T-helper 2 cell (primary cell): ENCODE results near the gene NFIB.

Experiments used
- DNase-seq, 5 experiments: peaks; one replicate each; pipeline versions ENCODE4 v3.0.0 to v3.0.0-alpha.2; 2012 to 2022
- total RNA-seq, 2 donors: gene quantifications; one replicate each; lab custom pipeline; 2026; lab: John Stamatoyannopoulos, UW

NFIB gene
- total RNA-seq, result 0 to 0.88 reads per million in 2 donors

DNA sequence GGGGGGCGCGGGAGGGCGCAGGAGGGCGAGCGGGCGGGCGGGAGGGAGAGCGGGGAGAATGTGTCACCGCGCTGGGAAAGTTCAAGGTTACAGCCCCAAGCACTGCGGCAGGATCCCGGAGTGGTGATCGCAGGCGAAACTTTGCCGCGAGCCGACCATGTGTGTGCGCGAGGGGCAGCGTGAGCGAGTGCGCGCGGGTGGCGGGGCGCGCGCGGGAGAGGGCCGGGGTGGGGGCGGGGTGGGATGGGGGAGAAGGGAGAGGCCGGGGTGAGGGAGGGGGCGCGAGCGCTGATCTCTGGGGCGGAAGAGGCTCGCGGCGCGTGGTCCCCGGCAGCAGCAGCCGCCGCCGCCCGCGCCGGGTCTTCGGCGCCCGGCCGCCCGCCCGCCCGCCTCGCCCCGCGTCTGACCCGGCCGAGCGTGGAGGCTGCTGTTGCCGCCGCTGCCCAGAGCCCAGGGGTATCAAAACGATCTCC, at the start of gene NFIB:
Gene NFIB, minus strand, starts transcription at position 191 of the 473 bp plus-strand sequence. CDS start 630 bp downstream, outside the sequence.
- DNase-seq, result peak in 1 of 5 experiments; percentile 12

DNA sequence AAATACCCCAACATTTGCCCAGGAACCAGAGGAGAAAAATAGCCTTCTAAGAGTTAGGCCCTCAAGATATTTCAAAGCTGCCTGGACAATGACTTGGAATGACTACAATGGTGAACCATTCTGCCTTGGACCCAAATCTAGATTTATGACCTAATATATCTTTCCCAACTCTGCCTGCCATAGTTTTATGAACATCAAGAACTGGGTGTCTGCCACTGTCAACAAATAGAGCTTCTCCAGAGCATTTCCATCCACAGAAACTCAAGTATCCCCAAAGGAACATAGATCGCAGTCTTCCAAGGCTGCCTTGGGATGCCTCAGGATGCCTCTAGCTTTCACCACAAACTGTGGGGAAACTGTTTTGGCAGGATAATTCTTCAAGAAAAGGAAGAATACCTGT, 48.2 kb upstream of the NFIB start:
- no peak for DNase-seq

DNA sequence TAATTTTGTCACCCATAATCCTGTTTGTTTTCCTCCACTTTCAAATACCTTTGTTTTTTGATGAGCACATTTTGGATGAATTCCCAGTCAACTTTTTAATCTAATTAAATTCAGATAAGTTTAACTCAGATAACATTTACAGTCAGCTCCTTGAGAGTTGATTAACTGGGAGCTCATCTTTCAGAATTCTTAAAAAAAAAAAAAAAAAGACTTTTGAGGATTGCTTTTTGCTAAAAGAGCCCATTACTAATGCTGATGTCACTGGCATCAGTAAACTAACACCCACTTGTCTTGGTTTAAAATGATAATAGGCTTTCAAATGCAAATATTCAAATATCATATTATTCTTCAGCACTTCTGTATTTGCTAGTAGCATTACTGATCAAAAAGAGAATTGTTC, 47.1 kb upstream of the NFIB start:
- DNase-seq, result no peak

DNA sequence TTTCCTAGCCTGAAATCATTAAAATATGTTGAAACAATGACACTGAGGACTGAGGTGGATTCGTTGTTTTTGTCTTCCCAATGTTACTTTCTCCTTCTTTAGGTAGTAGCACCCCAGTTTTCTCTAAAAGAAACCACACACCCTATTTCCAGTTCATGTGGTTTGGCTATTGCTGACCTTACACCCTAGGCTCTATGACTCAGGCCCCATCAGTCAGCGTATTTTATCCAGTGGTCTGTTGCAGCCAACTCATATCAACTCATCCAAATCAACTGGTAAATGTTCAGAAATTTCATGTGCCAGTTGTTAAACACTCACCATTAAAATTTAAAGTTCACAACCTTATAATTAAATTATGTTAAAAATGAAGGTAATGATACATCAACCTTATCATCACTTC, 44.6 kb upstream of the NFIB start:
- no peak for DNase-seq

DNA sequence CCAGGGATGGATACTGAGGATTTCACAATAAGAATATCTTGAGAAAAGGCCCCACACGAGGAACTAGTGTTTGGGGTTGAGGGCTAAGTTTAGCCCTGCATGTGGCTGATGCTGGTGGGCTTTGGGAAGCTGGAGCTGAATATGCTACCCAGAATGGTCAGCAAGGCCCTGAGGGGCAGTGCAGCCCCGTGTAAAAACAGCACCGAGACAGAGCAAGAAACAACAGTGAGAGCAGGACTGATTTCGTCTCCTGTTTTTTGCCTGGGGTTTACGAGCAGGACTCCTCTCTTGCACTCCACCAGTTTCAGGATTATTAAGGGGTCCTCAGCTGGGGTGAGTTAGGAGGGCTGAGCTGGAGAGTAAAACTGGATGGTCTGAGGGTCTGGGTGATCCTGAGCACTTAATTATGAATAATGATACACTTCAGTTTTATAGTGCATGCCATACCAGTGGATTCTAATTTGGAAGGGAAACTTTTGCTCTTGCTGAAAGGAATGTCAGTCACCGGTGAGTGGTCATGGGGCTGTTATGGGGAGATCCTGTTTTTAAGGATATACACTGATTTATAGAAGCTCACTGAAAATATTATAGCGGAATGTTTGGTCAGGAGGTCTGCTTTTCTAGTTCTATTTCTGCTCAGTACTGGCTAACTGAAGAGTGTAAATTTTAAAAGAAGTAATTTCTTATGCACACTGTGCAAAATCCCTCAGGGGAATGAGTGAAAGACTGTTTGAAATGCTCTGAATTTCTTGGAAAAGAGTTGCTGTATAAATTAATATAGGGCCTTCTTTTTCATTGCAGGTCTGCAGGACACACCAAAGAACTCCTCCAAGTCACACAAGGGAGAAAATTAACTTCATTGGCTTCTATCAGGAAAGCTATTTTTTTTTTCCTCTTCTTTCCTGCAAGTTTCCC, 42.7 kb upstream of the NFIB start:
- no peak for DNase-seq

DNA sequence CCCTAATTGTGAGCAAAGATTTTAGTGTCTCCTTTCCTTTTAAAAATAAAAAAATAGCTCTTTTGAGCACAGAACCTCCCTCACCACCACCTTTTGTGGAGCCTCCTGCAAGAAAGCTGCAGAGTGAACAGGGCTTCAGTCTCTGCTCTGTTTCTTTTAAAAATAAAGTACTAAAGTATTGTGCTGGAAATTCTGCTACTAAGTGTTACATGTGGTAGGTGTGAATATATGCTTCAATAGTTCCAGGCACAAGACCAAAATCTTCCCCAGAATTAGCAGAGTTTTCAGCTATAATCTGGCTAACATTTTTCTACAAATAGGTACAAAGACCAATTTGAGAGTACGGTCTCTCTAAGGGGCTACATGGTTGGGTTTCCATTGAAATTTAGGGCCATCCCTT, 40.3 kb upstream of the NFIB start:
- DNase-seq, result no peak

DNA sequence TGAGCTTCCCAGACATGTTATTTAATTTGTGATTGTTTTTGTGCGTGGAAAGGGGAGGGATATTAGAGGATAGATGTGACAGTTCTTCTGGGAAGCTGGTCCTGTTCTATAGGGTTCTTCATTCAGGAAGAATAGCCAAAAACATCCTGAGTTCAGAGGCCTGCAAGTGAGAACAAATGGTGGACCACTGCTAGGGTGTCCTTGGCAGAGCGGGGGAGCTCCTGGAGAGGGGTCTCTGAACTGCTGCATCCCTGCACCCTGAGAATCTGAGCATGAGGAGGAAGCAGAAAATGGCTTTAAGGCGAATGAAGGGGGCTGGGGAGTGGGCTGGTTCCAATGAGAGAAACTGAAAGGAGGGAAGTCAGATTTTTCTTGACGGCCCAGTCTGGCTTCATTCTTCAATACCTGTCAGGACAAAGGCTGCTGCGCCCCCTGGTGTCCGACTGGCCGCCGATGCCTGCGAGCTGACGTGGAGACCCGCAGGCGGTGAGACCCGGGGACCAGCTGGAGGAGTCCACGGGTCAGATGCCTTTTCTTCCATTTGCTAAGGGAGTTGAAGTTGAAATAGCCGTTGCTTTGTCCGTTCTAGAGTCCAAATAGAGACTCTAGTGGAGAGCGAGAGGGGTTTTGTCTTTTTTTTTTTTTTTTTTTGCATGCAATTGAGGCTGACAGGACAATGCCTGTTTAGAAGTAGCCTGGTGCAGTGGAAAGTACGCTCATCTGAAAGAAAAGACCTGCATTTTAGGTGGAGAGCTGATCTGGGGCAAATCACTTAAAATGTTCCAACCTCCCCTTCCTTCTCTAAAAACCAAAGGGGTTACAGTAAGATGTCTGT, 39.5 kb upstream of the NFIB start:
- peak; percentile 18 to 72 (median 58) for DNase-seq

DNA sequence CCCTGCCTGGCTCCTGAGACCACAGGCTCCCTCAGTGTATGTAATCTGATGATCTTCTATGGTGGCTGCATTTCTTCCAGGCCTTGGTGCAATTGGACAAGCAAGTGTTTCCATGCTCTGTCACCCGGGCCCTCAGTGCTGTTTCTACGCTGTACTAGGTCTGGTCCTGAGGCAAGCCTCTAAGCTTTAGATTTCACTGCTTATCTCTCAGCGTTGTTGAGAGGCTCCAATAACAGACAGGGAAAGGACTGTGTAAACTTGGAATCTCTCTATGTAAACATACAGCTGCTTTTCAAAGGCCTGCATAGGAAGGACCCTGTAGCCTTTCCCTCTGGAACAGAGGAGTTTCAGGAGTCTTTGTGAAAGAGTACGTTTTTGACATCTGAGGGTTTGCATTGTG, 38.6 kb upstream of the NFIB start:
- no peak for DNase-seq

DNA sequence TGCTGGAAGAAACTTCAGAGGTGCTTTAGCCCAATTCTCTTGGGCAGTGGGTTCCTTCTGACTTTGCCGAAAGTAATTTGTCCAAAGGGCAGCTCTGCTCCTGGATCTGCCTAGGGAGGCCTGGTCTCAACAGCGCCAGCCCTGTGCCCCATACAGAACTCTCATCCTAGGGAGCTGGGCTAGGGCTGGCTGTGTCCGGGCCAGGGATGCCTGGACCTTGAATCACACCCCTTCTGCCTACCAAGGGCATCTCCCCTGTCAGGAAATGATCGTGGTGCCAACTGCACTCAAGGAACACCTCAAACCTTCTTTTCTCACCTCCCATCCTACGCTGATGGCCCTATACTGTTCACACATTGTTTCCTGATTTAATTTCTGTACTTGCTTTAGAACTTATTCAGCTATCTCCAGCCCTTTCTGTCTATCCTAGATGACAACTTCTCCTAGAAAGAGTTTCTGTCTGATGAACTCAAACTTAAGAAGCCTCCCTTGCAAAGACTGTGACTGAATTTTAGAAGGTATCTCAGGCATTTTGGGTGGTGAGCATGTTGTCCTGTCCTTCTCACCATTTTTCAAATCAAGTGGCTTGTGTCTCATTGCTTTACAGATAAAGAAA, 37.4 kb upstream of the NFIB start:
- DNase-seq, result no peak

DNA sequence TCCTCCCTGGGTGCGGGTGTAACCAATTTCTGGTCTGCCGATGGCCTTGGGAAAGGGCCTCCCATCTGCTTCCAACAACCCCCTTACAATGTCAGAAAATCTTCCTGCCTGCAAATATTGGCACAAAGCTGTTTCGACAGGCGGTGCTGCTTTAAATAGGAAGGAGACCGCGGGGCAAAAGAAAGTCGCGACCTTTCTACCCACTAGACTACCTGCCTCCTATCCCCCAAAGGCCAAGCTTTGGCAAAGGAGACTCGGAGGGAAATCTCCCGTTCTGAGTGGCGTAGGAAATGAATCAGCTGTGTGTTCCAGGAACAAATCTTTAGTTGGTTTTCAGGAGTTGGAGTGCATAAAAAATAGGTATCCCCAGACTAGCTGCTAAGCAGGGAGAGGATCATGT, 36.8 kb upstream of the NFIB start:
- DNase-seq, result no peak

DNA sequence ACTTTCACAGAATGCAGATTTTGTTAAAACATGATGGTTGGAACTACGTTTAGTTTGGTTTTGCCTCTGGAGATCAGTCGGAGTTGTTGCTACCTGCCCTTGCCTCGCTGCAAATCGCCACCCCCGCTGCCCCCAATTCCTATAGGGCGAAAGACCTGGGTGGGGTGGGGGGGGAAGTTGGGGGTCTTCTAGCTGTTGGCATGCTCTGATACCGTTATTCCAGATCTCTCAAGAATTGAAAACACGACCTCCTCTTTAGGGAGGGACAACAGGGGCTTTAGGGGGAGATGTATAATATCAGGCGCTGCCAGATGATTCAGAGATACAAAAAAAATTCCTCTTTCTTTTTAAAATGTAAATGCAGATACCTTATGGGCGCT, 36.4 kb upstream of the NFIB start:
- DNase-seq, result no peak

DNA sequence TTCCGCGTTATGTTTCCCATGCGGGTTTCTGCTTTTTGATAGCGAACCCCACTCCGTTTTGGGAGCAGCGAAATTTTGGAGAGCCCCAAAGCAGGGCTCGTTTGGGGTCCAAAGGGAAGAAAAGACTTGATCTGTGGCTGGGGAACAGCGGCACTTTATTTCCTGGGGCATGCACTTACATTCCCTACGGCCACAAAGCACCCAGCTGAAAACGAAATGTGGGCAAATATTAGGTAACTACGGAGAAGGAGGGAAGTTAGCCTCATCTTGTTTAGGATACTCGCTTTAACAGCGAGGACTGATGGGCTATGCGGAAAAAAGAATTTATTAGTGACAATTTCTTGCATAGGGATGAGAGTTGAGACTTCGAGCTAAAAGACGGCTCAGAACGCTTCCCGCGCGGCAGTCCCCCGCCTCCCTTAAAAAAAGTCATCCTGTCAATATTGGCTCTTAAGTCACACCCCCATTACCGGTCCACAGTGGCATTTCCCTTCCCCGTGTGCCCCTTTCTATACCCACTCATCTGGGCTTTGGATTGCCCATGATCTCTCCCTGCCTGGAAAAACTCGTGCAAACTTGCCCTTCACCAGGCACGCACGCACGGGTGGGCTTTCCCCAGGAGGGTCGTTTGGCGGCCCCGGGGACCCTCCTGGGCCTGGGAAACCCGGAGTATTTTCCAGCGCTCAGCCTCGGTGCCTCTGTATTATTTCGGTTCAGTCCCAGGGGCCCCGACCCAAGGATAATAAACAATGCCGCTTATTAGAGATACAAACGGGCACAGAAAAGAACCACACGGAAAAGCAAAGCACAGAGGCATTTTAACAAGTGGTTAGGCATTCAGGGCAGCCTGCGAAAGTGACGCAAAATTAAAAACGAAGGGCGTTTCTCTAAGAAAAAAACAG, 35.8 kb upstream of the NFIB start:
- DNase-seq, result no peak

DNA sequence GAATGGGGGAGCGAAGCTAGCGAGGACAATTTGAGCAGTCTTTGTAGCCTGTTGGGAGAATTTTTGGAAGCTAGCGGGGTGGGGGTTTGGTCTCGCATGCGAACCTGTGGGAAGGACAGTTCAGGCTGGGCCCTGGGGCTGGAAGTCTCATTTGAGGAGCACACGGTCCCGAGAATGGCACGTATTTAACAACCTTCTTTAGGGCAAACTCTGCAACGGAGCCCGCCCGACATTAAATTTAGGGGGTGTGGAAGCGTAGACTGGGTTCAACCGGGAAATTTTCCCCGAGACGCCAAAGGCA, 35.2 kb upstream of the NFIB start:
- DNase-seq, result no peak

DNA sequence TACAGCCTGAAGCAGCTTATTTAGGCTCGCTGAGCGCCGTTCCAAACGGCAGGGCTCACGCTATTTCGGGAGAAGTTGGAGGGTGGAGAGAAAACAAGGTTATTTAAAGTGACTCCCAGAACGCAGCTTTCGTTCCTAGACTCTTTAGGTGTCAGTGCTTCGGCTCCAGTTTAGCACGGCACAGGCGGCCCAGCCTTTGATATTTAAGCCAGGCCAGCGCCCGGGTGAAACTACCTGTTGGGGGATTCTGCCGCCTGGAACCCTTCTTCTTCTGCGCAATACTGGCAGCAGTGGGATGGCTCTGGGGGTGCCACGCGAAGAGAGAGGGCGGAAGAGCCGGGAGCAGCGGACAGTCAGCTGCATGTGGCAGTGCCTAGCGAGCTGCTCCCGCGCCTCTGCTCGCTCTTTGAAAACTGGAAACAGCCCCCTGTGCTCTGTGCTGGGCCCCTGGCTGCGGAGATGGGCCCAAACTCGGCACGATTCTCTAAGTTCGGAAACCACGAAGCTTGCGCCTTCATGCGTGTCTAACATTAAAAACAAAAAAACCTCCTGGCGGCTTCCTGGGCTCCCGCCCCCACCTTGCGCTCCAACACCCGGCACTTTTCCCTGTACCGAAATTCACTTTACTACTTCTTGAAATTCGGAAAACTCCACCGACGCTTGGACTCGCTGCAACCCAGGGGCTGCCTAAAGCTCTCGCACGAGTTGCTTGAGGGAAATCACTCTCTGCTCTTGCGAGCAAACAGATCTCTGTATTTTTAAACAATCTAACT, 34.6 kb upstream of the NFIB start:
- no peak for DNase-seq

DNA sequence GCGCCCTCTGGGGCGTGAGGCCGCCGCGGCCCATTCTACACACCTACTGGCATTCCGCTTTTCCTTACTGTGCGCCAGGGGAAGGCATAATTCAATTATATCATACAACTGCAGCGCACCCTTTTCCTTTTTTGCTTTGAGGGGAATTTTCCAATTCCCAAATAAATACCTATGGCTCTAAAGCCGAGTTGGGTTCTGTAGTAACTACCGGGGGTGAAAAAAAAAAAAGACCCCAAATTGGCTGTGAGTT, 34.1 kb upstream of the NFIB start:
- no peak for DNase-seq

DNA sequence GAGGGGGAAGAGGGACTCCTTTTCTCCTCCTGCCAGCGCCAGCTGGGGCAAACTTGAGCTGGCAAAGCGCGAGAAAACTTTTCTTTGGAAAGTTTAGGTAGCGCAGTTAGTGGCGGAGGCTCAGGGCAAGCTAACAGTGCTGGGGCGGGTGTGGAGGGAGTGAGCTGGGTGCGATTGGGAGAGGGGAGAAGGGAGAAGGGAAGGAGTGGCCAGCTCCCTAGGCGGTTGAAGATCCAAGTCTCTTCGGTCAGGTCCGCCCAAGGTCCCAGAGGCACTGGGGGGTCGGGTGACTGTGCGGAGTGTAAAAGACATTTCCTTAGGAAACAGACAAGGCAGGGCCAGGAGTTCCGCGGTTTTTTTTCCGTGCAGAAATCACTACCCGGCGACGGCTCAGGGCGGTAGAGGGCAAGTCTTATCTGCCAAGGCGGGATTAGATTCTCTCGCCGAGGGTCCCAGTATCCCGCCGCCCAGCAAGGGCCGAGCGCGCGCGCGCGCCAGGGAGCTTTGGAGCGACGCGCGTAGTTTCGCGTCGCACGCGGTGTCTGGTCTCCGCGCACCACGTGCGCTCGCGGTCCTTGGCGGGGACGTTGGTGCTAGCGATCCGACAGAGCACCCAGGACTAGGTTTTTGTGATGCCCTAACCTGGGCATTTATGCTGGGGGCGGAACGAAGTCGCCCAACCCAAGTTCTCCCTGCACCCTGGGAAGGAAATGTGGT, 33.6 kb upstream of the NFIB start:
- no peak for DNase-seq

DNA sequence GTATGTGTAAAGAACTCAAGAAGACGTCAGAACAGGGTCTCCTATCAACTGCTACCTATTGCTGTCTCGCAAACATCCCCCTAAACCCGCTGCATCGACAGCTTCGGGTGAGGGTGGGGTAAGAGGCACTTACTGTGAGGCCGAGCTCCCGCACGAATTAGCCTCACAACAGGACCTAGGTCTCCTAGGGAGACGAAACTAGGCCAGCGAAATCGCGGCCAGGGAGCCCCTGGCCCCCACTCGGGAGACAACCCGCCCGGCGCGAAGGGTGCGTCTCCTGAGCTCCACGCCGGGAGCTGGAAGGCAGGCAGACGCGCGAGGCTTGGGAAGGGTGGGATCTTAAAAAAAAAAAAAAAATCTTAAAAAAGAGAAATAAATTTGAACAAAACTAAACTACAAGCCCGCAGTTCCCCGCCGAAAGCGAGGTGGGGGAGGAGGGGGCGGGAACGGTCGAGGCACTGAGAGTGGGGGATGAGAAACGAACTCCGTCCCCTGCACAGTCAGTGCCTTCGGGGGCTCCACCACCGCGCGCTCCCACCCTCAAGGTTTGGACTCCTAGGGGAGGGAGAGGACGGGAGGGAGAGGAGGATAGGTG, 33.0 kb upstream of the NFIB start:
- no peak for DNase-seq

DNA sequence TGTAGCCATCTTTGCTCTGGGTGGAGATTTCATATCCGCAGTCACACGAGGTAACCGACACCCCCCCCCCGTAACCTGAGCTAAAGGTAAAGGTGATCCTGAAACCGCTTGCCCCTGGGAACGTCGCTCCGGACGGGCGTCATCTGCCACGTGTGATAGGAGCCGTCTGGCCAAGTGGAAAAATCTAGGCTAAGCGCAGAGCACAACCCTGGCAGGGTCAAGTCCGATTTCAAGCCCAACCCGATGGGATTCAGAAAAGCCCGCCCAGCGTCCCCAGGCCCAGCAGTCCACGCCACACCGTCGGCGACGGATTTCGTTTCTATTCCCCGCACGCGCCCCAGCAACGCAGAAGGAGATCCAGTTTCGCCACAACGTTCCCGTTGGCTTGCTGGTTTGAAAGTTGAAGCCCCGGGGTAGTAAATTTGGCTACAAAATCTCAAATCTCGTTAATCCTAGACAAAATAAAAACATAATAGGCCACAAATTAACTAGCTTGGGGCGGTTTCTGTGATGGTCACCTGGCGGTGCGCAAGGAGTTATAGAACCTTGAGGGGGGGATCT, 32.4 kb upstream of the NFIB start:
- no peak for DNase-seq

DNA sequence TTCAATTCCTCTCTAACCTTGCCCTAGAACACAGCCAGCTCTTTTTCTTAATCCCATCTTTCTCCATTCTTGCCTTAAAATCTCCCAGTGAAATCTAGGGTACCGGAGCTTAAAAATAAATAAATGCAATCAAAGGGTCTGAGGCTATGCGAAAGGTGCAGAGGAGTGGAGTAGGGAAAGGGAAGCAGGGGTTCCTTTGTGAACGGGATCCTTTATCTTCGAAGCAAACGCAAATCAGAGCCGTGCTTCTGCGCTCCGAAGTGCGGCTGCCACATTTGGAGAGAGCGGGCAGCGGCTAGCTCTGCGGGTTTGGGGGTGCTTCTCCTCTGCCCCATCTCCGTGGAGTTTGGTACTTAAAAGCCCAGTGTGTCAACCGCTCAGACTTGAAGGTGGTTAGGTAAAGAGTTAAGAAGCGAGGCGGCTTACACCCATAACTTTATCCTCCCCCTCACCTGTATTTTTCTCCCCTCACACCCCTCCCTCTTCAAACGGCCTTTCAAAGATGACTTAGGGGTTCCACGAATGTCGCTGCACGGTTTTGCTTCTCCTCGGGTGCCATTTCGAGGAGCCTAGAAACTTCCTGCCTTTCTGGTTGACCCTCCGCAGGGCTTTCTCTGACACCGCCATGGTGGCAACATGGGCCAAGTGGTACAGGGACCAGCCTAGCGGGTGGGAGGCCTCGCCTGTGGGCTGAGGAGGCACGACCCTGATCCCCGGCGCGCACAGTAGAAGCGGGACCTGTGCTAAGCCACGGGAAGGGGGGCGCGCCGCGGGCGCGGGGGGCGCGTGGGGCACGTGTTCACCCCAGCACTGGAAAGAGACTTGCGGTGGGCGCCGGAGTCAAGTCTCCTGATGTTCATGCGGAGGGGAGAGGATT, 31.7 kb upstream of the NFIB start:
- DNase-seq, result no peak
